ENCODE data around the gene TOP3A.
"Not testable (repeated sequence)": the region's sequence is repeated elsewhere in the genome, so short reads cannot be mapped to it uniquely, and the experiment has no call there.

The TOP3A gene

GRCh38 chr17:18314731-18315561 lies at the start of gene TOP3A, which contains the start of gene SMCR8:
Gene TOP3A, minus strand, starts transcription at chr17:18314994. Its CDS starts 216 bp downstream, at chr17:18314778.
Gene SMCR8, plus strand, starts transcription at chr17:18315293. Its CDS starts 497 bp downstream, at chr17:18315790.
- peak; percentile 97 for DNase-seq

GRCh38 chr17:18364166-18364565 lies 49.4 kb upstream of the TOP3A start:
- DNase-seq: no peak

GRCh38 chr17:18363101-18364049 lies 48.6 kb upstream of the TOP3A start, which contains the start of gene SHMT1:
Gene SHMT1, minus strand, starts transcription at chr17:18363550. Its CDS starts 7,569 bp downstream, at chr17:18355981.
- peak; percentile 94 for DNase-seq

- peak; percentile 13 for DNase-seq
These were observed 47.9 kb upstream of the TOP3A start for GRCh38 chr17:18362698-18363100.

- no peak for DNase-seq
These were observed 47.3 kb upstream of the TOP3A start for GRCh38 chr17:18361837-18362697.

- DNase-seq: no peak
These were observed 45.7 kb upstream of the TOP3A start for GRCh38 chr17:18360518-18360917.

- DNase-seq: no peak
These were observed 41.8 kb upstream of the TOP3A start for GRCh38 chr17:18356624-18357023.

GRCh38 chr17:18353541-18353940 lies 38.7 kb upstream of the TOP3A start:
- no peak for DNase-seq

- no peak for DNase-seq
These were observed 29.2 kb upstream of the TOP3A start for GRCh38 chr17:18344021-18344420.

GRCh38 chr17:18339933-18340332 lies 25.1 kb upstream of the TOP3A start:
- DNase-seq: no peak

- not testable (repeated sequence) for DNase-seq
These were observed 23.4 kb upstream of the TOP3A start for GRCh38 chr17:18338158-18338557.

GRCh38 chr17:18332909-18333489 lies 18.2 kb upstream of the TOP3A start:
- DNase-seq: no peak

GRCh38 chr17:18331879-18332278 lies 17.1 kb upstream of the TOP3A start:
- DNase-seq: no peak

- DNase-seq: no peak
These were observed 13.9 kb upstream of the TOP3A start for GRCh38 chr17:18328643-18329204.

GRCh38 chr17:18327556-18327955 lies 12.8 kb upstream of the TOP3A start:
- no peak for DNase-seq

- no peak for DNase-seq
These were observed 12.3 kb upstream of the TOP3A start for GRCh38 chr17:18327093-18327492.

- DNase-seq: no peak
These were observed 11.8 kb upstream of the TOP3A start for GRCh38 chr17:18326572-18326971.

GRCh38 chr17:18326039-18326438 lies 11.2 kb upstream of the TOP3A start:
- no peak for DNase-seq

- DNase-seq: no peak
These were observed 9.6 kb upstream of the TOP3A start for GRCh38 chr17:18324140-18325050.

- no peak for DNase-seq
These were observed 8.8 kb upstream of the TOP3A start for GRCh38 chr17:18323507-18324139.
